Loucy (cell line): ENCODE data around the gene CREG2.

Experiments used
- CTCF ChIP-seq: fragments of 200-600 bp; sonication (generic); conservative IDR thresholded peaks from 2 replicates; pipeline ENCODE4 v1.5.1; 2014; ENCODE audit warnings: mild to moderate bottlenecking, antibody characterized with exemption, low read length
- EZH2phosphoT487 ChIP-seq: fragments of 200-600 bp; IDR thresholded peaks from 2 replicates; pipeline ENCODE4 v1.6.1; 2018; ENCODE audit warnings: antibody characterized with exemption, mild to moderate bottlenecking, moderate library complexity, borderline replicate concordance

- TF ChIP-seq CTCF, result no peak
- TF ChIP-seq EZH2phosphoT487, result no peak
Measured at GRCh38 chr2:101356055-101356454, 31.2 kb downstream of the CREG2 start.
